PC-9 (cell line): Measurements from ENCODE around the gene XYLB. TPM values are rescaled to one million over a fixed set of nuclear protein-coding genes. Genes with fewer than 3 reads are reported as not detected.

Experiments used
- BruUV-seq: library from RNA; stranded (reverse); fragments of 400-500 nt; replicated peaks from 2 replicates; lab custom pipeline; 2021; lab: Mats Ljungman, UMichigan
- CTCF ChIA-PET: fragments of 300-600 bp; sonication (Branson Sonifier 250); formaldehyde crosslinking; loops from one replicate; lab custom pipeline; 2022; ENCODE audit warnings: antibody characterized with exemption; lab: Charles Lee
- POLR2A ChIA-PET: fragments of 300-600 bp; sonication (Branson Sonifier 250); formaldehyde crosslinking; loops from one replicate; lab custom pipeline; 2022; ENCODE audit warnings: antibody characterized with exemption; ENCODE audit not compliant: unreplicated experiment; lab: Charles Lee
- DNase-seq, 2 experiments: peaks; one replicate each; pipeline versions ENCODE4 v3.0.0 to v3.0.0-alpha.2; 2015 to 2022; ENCODE audit warnings: mixed read lengths in 1 of 2
- H2AFZ ChIP-seq: fragments of 200-600 bp; sonication (generic); 2 replicates; pipeline ENCODE4 v1.8.1; 2017; ENCODE audit warnings: antibody characterized with exemption
- H3F3A ChIP-seq: fragments of 200-600 bp; sonication (generic); 2 replicates; pipeline ENCODE4 v1.8.1; 2017; ENCODE audit warnings: antibody characterized with exemption, mild to moderate bottlenecking, low read depth; ENCODE audit not compliant: insufficient read depth
- H3K27ac ChIP-seq: fragments of 200-600 bp; sonication (generic); 2 replicates; pipeline ENCODE4 v1.6.1; 2016; ENCODE audit warnings: mixed run types
- H3K27me3 ChIP-seq: fragments of 200-600 bp; sonication (generic); 2 replicates; pipeline ENCODE4 v1.6.1; 2016; ENCODE audit warnings: low read depth, mixed run types; ENCODE audit not compliant: insufficient read depth
- H3K36me3 ChIP-seq: fragments of 200-600 bp; sonication (generic); 2 replicates; pipeline ENCODE4 v1.6.1; 2016; ENCODE audit warnings: low read depth, mixed run types
- H3K4me1 ChIP-seq: fragments of 200-600 bp; sonication (generic); replicated peaks from 2 replicates; pipeline ENCODE4 v1.6.1; 2016; ENCODE audit warnings: mixed run types; ENCODE audit not compliant: insufficient read depth
- H3K4me2 ChIP-seq: fragments of 200-600 bp; sonication (generic); 2 replicates; pipeline ENCODE4 v1.6.1; 2017; ENCODE audit warnings: mixed run types
- H3K4me3 ChIP-seq: fragments of 200-600 bp; sonication (generic); 2 replicates; pipeline ENCODE4 v1.6.1; 2016; ENCODE audit warnings: mixed run types
- H3K79me2 ChIP-seq: fragments of 200-600 bp; sonication (generic); 2 replicates; pipeline ENCODE4 v1.6.1; 2017; ENCODE audit warnings: low read depth, mixed run types
- H3K9me2 ChIP-seq: fragments of 200-600 bp; sonication (generic); 2 replicates; pipeline ENCODE4 v1.8.1; 2017; ENCODE audit warnings: mild to moderate bottlenecking; ENCODE audit not compliant: insufficient read depth
- H3K9me3 ChIP-seq: fragments of 200-600 bp; sonication (generic); 2 replicates; pipeline ENCODE4 v1.8.1; 2016; ENCODE audit warnings: low read depth; ENCODE audit not compliant: insufficient read depth
- H4K20me1 ChIP-seq: fragments of 200-600 bp; sonication (generic); 2 replicates; pipeline ENCODE4 v1.8.1; 2017; ENCODE audit not compliant: insufficient read depth
- EZH2 ChIP-seq: fragments of 200-600 bp; sonication (generic); IDR thresholded peaks from 2 replicates; pipeline ENCODE4 v1.8.0; 2017; ENCODE audit warnings: antibody characterized with exemption, low read depth
- intact Hi-C: fragments of 100-400 bp; cut with micrococcal nuclease; formaldehyde crosslinking; loops from one replicate; pipeline ENCODE4 v1.10.0; 2022; ENCODE audit not compliant: unreplicated experiment
- total RNA-seq: library from RNA; stranded (reverse); gene quantifications from 2 replicates; pipeline ENCODE4 v1.2.3, GENCODE V29; 2021
- TF ChIP-seq, protein P1 (sequence below): fragments of 200-600 bp; sonication (generic); conservative IDR thresholded peaks from 2 replicates; pipeline ENCODE4 v1.6.1; 2017; ENCODE audit warnings: mixed run types, antibody characterized with exemption, mild to moderate bottlenecking, moderate library complexity

The XYLB gene
- total RNA-seq, 1 experiment from 2014 or later = 2.4 TPM

DNA sequence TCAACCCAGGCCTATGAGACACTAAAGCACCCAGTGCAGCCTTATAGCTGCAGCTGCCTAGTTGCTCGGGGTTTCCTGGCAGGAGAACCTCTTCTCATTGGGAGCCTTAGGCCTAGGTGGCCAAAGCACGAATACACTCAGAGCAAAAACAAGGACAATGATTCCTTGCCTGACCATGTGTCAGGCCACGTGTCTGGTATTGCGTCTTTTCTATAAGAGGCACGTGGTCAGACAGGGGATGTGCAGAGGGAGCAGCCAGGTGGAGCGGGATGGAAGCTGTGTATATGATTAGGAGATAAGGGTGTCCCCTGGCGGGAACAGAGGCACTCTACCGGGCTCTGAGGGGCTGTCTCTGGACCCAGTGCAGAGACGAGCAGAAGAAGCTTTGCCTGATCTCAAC lies 38.1 kb upstream of the XYLB start:
- H3K4me3 ChIP-seq = no peak overlapping the region
- no peaks in the 10 kb centered on the region for H3F3A ChIP-seq
- DNase-seq = no peak
- no peaks in the 10 kb centered on the region for H3K79me2 ChIP-seq
- no TSS peak for BruUV-seq
- no peaks in the 10 kb centered on the region for H4K20me1 ChIP-seq
- no peaks in the 10 kb centered on the region for H3K36me3 ChIP-seq
- no peaks in the 10 kb centered on the region for H3K27me3 ChIP-seq
- H3K27ac ChIP-seq = no peak overlapping the region
- TF ChIP-seq, protein P1, sequence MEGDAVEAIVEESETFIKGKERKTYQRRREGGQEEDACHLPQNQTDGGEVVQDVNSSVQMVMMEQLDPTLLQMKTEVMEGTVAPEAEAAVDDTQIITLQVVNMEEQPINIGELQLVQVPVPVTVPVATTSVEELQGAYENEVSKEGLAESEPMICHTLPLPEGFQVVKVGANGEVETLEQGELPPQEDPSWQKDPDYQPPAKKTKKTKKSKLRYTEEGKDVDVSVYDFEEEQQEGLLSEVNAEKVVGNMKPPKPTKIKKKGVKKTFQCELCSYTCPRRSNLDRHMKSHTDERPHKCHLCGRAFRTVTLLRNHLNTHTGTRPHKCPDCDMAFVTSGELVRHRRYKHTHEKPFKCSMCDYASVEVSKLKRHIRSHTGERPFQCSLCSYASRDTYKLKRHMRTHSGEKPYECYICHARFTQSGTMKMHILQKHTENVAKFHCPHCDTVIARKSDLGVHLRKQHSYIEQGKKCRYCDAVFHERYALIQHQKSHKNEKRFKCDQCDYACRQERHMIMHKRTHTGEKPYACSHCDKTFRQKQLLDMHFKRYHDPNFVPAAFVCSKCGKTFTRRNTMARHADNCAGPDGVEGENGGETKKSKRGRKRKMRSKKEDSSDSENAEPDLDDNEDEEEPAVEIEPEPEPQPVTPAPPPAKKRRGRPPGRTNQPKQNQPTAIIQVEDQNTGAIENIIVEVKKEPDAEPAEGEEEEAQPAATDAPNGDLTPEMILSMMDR = no peak
- TF ChIP-seq EZH2 = no peak
- no peaks in the 10 kb centered on the region for H3K4me1 ChIP-seq
- POLR2A ChIA-PET = no interaction called here
- H2AFZ ChIP-seq = no peak overlapping the region
- no peaks in the 10 kb centered on the region for H3K9me3 ChIP-seq
- H3K4me2 ChIP-seq = no peak overlapping the region
- no peaks in the 10 kb centered on the region for H3K9me2 ChIP-seq
- CTCF ChIA-PET = no interaction called here
- intact Hi-C loops = no loop called here

DNA sequence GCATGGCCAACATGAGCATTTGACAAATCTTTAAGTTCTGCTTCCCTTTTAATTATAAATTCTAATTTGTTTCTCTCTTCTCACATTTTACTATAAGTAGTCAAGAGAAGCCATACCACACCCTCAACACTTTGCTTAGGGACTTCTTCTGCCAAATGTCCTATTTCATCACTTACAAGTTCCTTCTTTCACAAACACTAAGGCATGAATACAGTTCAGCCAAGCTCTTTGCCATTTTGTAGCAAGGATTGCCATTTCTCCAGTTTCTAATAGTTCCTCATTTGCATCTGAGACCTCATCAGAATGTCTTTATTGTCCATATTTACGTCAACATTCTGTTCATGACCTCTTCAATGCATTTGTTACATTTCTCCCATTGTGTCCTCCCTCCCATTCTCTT lies 35.1 kb upstream of the XYLB start:
- no TSS peak for BruUV-seq
- Histone ChIP-seq H3K9me2 (no peaks in the 10 kb centered on the region), H3K79me2 (no peaks in the 10 kb centered on the region), H3K4me2 (no peak overlapping the region), H3K27me3 (no peaks in the 10 kb centered on the region), H3K9me3 (no peaks in the 10 kb centered on the region), H3F3A (no peaks in the 10 kb centered on the region), H4K20me1 (no peaks in the 10 kb centered on the region), H3K36me3 (no peaks in the 10 kb centered on the region), H3K4me3 (no peak overlapping the region), H3K4me1 (no peaks in the 10 kb centered on the region), H2AFZ (no peak overlapping the region), H3K27ac (no peak overlapping the region)
- intact Hi-C loops = no loop called here
- ChIA-PET CTCF (no interaction called here), POLR2A (no interaction called here)
- no peak for TF ChIP-seq EZH2
- TF ChIP-seq, protein P1 = no peak
- DNase-seq = no peak

DNA sequence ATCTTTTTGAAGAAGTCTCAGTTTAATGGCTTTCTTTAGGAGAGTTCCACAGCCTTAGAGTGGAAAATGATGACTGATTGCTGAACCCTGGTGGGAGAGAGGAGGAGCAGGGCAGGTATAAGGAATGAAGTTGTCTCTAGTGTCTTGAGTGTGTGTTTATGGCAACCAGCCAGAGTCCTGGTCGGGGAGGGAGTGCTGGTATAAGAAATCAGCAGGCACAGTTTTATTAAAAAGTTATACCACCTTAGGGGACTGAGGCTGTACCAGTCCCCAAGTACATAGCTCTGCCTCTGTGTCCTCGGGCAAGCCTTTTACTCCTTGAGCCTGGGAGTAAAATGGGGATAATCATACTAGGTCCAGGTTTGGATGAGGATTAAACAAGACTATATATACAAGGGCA lies 34.6 kb upstream of the XYLB start:
- Histone ChIP-seq H3K4me2 (no peak overlapping the region), H3K27me3 (no peaks in the 10 kb centered on the region), H4K20me1 (no peaks in the 10 kb centered on the region), H3K79me2 (no peaks in the 10 kb centered on the region), H3F3A (no peaks in the 10 kb centered on the region), H3K9me2 (no peaks in the 10 kb centered on the region), H3K36me3 (no peaks in the 10 kb centered on the region), H3K4me3 (no peak overlapping the region), H3K27ac (no peak overlapping the region), H3K9me3 (no peaks in the 10 kb centered on the region), H3K4me1 (no peaks in the 10 kb centered on the region), H2AFZ (no peak overlapping the region)
- POLR2A ChIA-PET = no interaction called here
- intact Hi-C loops = no loop called here
- CTCF ChIA-PET = no interaction called here
- TF ChIP-seq EZH2 = no peak
- TF ChIP-seq, protein P1 = no peak
- no peak for DNase-seq
- BruUV-seq = no TSS peak
